T-helper 1 cell treated with Interleukin-12 subunit alpha and Interleukin-12 subunit beta and Interleukin-4 antibody, amounts not matched to agents 30 ng/mL and 1 ng/mL, for 36 hours (primary cell): ENCODE data around the gene MROH2A. TPM values are rescaled to one million over a fixed set of nuclear protein-coding genes. Genes with fewer than 3 reads are reported as not detected.

ENCODE experiments used
- intact Hi-C: fragments of 100-400 bp; cut with micrococcal nuclease; formaldehyde crosslinking; loops from one replicate; pipeline ENCODE4 v1.15.1; 2024
- total RNA-seq: library from RNA; stranded (reverse); gene quantifications from 2 replicates; pipeline ENCODE4 v1.2.3, GENCODE V29; 2022

Gene MROH2A
- total RNA-seq, 1 donor from 2014 or later: not detected

DNA sequence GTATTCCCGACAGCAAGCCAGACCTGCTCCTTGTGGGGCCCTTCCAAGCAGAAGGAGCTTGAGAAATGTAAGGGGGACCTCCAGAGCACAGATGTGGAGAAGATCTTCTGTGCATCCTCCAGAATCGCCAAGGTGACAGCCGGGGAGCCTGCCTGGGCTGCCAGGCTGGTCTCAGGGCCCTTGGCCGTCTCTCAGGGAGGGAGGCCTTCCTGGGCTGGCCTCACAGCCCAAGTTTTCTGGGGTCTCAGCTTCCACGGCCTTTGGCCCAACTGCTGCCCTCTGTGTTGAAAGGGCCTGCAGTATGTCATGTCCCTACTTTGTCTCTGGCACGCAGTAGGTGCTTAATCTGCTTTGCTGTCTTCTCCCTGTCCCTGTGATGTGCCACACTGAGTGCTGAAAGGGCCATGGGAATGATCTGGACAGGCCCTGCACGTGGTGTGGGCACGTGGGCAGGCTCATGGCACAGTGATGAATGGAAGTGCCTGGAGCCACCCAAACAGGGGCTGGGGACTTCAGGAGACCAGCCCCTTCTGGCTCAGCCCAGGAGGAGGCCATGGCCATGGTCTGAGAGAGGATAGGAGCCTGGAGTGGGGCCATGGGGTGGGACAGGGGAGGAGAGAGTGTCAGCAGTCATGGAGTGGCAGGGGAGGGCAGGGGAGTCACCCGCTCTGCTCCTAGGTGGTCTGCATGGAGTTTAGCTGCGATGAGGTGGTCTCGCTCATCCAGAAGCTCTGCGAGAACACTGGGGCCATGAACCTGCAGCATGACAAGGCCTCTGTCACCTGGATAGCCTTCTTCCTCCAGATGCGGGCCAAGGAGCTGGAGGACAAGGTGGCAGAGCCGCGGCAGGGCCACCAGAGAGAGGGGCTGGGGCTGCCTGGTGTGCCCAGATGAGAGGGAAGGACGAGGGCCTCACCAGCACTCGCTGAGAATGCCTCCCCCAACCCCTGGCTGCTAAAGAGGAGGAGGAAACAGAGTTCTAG lies 40.8 kb downstream of the MROH2A start:
- intact Hi-C loops: no loop called here

DNA sequence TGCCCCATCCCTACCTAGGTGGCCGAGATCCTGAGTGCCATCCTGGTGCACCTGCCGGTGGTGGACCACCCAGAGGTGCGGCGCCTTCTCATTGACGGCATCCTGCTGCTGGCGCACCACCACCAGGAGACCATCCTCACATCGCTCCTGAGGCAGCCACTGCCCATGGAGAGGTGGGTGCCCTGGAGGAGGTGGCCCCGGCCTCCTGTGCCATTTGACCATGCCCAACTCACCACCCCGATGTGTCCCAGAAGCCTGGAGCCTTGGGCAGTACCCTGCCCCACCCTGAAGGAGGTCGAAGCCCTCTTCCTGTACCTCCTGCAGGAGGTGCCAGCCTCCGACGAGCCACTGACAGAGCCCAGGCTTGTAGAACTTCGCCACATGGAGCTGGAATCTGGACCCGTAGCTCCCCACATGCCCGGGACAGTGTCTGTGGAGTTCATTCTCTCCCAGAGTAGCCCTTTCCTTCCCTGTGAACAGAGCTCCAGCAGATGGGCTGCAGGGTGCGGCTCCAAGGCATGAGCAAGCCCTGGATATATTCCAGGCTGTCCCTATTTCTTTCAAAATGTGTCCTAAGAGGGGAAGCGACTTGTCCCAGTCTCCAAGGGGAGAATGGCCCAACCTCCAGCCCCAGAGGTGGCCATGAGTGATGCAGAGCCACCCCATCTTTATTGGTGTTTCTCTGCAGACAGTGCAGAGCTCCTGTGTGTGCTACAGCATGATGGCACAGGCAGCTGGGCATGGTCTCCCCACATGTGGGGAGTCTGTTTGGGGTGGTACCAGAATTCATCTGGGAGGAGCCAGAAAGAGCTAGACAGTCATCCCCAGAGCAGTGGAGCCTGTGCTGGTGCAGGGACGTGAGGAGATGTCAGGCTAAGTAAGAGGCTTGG lies 42.0 kb downstream of the MROH2A start:
- intact Hi-C loops: no loop called here

DNA sequence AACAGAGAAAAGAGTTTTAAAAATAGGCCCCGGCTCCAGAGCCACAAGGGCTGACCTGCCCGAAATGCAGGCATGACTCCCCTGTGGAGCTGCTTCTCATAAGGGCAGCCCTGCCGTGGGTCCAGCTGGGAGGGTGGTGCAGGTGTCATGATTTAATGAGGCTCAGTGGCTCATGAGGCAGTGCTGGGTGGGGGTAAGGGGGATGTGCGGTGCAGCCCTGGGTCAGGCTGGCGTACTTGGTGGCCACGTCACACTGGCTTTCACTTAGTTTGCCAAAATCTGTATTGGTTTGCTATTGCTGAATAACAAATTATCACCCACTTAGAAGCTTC lies 42.6 kb downstream of the MROH2A start:
- intact Hi-C loops: no loop called here

DNA sequence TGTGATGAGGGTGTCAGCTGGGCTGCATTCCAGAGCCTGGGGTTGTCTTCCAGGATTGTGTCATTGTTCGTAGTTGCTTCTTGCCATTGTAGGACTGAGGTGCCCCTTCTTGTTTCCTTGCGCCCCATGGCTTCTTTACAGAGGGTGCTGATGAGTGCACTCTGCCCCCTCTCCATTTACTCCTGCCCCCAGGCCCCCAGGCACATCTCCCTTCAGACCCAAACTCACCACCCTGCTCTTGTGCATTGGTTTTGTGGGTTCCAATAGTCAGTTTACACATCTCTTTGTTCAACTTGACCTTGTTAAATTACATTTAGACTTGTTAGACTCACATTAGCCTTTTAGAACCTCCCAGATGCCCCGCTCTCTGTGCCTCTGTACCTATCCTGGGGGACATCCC lies 43.1 kb downstream of the MROH2A start:
- intact Hi-C loops: no loop called here

DNA sequence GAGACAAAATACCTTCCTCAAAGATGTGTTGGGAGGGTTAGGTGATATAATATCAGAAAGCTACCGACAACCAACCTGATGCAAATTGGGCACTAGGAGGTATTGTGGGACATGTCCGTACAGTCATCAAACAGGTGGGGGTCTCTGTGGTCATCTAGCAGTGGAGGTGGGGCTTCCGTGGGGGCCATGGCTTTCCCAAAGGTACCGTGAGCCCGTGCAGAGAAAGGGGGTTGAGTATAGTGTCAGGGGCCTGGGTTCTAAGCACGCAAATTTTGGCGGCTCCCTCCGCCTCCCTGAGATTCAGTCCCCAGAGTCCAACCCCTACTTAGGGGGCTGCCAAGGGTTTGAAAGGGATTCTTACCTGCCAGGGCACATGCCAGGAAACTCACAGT lies 43.6 kb downstream of the MROH2A start:
- intact Hi-C loops: no loop called here

DNA sequence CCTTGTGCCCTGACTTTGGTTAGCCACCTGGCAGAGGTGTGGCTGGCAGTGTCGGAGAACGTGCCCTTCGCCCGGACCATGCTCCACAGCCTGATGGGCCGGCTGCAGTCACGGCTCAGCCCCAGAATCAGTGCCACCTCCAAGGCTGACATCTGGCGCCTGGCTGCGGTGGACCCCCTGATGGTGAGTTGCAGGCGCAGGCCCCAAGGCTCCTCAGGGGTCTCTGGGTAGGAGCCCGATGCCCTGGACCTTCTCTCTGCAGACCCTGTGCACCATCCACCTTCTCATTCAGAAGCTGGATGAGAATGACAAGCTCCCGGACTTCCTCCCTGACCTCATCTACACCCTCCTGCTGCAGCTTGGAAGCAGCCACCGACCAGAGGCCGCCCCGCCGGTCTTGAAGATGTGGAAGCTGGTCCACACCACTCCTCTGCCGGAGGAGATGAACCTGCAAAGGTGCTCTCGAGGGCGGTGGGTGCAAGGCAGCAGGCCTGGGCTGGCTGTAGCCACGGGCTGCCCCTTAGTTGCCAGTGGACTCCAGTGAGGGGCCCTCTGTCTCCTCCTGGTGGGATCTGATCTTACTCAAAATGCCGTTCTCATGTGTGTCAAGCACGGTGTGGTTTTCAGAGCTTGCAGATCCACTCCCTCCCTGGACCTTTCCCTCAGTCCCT lies 44.1 kb downstream of the MROH2A start:
- intact Hi-C loops: no loop called here

DNA sequence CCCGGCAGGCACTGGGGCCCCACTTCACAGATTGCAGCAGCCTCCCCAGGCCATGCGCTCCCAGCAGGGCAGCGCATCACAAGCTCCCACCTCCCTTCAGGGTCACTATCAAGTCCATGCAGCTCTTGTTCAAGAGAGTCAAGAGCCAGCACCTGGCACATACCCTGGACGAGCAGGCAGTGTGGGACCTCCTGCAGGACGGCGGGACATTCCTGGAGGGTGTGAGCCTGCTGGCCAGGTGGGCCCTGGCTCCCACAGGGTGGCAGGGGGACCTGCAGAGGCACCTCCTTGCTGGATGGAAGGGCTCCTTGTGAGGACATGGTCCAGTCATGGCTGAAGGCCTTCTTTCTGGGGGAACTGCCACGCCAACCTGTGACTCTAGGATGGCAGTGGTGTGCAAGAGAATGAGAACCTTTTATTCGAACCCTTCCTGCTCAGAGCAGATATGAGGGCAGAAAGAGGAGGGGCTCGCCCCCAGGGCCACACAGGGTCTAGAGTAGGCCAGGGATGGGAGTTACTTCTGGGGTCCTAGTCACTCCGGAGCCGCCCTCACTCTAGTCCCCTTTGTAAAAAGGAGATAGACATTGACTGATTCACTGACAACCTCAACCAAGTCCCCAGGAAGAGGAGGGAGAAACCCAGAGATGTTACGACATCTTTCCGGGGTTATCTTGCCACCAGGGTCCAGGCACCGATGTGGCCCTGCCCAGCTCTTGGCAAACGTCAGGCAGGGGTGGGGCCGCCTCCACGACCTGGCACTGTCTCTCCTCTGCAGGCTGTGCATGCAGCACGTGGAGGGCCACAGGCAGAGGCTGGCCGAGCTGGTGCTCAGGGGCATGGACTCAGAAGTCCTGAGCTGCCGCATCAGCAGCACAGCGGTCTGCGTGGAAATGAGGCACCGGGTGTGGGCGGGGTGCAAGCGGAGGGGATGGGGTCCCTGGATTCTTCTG lies 44.9 kb downstream of the MROH2A start:
- intact Hi-C loops: no loop called here

DNA sequence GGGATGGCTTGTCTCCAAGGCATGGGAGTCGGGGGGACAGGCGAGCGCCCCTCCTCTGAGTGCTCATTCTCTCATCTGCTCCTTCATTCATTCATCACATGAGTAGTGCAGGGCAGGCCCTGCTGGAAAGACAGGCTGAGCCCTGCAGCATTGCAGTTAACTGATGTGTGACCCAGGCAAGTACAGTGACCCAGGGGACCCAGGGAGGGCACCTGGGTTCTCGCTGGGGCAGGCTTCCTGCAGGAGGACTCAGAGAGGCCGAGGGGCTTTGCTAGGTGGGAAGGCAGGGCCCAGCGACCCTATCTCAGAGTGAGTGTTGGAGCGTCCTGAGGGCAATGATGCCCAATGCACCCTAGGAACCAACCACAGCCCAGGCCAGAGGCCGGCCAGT lies 45.6 kb downstream of the MROH2A start:
- intact Hi-C loops: no loop called here

DNA sequence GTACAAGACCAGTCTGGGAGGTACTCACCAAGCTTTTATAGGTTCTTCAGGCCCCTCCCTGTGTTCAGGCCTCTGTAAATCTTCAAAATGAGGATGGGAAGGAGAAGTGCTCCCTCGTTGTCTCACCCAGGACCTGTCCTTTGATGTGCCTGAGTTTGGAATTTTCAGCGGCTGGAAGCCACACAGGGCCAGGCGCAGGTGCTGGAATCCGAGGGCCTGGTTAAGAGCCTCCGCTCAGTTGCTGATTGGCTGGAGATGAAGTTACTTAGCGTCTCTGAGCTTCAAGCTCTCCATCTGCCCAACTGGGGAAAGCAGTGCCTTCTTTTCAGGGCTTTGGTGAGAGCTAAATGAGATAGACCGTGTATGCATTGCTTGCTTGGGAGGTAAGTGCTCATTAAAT lies 46.2 kb downstream of the MROH2A start:
- intact Hi-C loops: no loop called here

DNA sequence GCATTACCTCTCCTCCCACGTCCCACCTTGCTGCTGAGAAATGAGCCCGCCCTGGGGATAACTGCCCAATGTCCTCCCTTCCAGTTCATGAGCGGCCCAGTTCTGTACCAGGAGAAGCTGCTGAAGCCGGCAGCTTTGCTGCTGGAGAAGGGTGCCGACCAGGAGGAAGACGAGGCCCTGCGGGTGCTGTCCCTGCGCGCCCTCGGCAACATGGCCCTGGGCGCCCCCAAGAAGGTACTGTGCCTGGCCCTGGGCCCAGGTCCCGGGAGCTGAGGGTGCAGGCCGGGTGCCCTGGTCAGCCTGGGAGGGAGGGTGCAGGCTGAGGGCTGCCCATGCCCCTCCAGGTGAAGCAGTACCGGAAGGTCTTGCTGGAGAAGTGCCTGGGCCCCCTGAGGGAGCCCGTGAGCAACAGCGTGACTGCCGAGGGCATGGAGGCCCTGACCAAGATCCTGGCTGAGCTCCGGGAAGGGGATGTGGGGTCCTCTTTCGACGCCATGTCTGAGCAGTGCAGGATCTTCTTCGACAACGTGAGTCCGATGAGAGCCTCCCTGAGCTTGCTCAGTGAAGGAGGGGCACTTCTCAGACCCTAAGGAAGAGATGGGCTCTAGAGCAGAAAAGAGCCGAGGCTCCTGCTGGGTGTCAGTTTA lies 50.5 kb downstream of the MROH2A start:
- intact Hi-C loops: no loop called here

DNA sequence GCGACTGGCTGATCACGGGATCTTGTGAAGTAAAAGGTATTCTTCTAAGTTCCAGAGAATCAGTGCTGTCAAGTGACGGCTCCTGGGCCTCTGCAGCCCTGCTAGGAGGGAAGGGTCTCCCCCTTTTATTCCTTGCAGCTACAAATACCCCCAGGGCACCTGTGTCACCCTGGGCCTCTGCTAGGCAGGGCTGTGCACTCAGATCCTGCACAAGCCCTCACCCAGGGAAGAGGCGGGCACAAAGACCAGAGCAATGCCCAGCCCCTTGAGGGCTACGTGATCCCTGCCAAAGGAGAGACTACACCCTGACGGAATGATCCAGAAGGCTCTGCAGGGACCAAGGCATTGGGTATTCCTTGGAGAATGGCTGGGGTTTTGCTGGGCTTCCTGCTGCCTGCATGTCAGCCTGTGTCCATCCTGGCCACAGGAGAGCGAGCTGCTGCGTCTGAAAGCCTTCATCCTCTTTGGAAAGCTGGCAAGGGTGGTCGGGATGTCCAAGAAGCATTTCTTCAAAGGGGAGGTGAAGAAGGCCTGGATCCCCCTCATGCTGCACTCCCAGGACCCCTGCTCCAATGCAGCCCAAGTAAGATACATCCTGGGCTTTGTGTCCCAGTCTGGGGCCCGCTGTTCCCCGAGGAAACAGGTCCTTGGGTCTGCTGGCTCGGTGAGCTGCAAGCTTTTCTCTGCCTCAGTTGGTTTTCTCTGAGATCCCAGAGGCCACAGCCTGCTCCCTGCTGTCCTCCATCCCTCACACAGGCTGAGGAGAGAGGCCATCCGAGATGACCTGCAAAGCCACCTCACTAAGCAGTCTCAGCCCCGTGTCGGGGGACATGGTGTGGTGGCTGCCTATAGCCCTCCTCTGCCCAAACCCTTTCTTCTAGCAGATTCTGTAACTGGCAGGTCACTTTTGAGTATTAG lies 51.3 kb downstream of the MROH2A start:
- intact Hi-C loops: no loop called here

DNA sequence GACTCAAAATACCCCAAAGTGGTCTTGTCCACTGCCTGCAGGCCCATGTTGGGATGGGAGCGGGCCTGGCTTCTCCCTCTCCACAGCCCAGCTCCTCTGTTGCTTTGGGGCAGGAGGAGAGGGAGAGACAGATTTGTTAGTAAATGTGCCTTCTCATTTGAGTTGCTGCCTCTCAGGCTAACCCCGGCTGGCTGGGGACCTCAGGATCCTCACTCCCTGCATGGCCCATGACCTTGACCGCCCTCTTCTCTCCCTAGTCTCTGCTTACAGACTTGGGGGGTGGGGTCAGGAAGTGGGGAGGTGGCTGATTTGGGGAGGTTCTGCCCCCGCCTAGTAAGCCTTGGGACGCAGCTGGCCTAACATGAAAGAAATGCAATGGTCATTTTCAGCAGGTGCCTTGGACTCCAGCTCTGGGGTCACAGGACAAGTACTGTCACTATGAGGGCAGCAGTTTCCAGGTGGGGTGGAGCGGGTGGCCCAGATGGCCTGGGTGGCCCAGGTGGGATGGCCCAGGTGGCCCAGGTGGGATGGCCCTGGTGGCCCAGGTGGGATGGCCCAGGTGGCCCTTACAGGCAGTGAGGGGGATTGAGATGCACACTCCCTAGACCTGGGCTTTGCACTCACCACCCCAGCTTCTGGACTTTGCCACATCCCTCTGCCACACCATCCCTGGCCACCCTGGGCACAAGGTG lies 52.1 kb downstream of the MROH2A start:
- intact Hi-C loops: no loop called here

DNA sequence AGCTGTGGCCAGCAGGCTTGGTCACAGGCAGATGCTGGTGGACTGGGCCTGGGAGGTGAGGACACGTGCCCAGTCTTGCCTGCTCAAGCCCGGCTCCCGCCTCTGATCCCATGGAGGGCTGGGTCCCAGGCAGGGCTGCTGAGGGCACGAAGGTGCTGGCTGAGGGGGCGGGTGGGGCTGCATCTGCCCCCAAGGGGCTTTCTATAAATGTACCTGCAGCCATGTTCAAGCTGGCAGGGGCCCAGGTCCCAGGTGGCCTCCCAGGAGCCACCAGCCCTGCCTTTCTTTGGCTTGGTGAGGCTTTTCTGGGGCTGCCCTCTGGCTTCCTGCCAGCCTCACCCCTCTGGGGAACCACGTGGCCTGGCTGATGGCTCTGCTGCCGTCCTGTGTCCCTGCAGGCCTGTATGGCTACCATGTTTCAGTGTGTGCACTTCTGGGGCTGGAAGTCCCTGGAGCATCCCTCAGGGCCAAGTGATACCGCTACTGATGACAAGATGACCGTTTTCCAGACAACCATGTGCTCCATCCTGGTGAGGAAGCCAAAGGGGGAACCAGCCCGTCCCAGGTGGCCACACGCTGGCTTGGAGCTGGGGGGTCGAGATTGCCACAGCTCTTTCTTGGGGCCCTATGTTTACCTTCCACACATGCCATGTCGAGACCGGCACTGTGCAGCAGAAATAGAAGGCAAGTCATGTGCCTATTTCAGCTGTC lies 53.0 kb downstream of the MROH2A start:
- intact Hi-C loops: no loop called here

DNA sequence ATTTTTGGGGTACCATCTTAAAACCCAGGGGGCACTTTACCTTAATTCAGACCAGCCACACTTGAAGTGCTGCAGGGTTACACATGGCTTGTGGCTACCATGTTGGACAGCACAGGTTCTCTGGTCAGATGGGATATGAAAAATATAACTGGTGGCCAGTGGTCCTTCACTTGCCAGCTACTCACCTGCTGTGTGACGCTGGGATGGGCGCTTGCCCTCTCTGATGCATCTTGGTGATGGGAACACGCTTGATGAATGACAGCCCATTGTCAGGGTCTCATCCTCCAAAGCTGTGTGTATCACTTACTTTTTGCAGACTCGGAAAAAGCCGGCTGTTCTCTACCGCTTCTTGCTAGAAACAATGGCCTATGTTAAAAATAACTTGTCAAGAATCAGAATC lies 53.7 kb downstream of the MROH2A start:
- intact Hi-C loops: no loop called here

DNA sequence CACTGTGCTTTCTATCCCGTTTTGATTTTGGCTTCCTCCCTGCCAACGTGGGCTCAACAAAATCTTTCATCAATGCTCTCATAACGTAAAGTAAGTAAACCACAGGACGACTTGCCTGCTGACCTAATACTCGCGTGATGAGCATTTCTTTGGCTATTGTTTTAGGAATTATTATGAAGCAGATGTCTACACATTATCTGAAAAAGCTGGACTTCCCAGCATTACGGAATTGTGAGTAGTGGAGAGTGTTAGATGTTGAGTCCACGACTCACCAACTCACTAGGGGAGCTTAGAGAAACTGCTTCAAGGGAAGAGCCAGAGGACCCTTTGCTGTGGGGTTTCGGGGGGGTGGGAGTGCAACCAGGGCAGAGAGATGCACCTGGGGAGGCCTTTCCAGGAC lies 54.3 kb downstream of the MROH2A start:
- intact Hi-C loops: no loop called here

DNA sequence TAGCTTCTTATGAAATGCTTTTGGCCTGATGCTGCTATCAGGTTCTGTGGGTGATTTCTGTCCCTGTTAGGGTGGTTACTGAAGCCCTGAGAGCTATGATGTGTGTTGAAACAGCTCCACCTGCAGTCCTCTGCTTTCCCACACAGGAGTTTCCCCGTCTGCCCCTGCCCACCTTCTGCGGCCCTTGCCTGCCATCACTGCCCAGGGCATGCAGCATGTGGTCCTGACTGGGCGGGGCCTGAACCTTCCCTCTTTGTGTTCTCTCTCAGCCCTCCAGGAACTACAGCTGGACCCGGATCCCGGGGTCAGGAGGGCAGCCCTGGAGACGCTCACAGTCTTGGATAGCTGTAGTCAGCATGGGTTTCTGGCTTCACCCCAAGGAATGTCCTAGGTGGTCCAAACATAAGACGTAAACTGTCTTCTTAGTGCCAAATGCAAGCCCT lies 54.8 kb downstream of the MROH2A start:
- intact Hi-C loops: no loop called here

DNA sequence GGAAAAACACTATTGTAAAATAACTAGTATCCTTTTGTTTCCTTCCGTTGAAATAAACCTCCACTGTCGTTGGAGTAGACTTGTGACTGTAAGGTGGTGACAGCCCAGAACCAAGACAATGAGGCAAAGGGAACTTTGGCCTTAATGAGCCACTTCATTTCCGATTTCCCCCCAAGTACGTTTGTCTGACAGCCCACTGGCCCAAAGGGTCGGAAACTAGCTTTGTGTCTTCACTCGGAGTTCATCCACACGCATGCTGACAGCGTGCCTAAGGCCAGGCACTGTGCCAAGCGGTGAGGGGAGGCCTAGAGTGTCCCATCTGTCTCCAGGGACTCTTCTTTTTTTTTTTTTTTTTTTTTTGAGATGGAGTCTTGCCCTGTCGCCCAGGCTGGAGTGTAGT lies 55.2 kb downstream of the MROH2A start:
- intact Hi-C loops: no loop called here
